COLO668 (cell line): ENCODE results near the gene NSD1.
"Not testable (repeated sequence)": the region's sequence is repeated elsewhere in the genome, so short reads cannot be mapped to it uniquely, and the experiment has no call there.

Source experiments
- DNase-seq: peaks from one replicate; lab custom pipeline; 2025; ENCODE audit not compliant: unreplicated experiment; lab: John Stamatoyannopoulos, UW

NSD1 gene

DNA sequence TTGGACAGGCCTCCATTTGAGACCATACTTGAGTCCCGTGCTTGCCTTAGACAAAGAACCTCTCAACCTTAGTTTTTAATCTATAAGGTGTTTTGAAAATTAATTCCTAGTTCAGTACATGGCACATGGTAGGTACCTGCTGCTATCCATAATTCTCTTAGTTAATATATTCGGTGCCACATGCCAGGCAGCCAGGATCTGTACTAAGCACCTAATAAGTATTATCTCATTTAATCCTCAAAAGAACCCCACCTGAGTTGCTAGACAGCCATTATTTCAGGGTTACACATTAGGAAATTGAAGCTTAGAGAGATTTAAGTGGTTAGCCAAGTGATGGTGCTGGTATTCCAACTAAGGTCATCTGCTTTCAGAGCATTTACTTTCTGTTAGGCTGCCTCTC is 29.9 kb downstream of the NSD1 start:
- DNase-seq: no peak

DNA sequence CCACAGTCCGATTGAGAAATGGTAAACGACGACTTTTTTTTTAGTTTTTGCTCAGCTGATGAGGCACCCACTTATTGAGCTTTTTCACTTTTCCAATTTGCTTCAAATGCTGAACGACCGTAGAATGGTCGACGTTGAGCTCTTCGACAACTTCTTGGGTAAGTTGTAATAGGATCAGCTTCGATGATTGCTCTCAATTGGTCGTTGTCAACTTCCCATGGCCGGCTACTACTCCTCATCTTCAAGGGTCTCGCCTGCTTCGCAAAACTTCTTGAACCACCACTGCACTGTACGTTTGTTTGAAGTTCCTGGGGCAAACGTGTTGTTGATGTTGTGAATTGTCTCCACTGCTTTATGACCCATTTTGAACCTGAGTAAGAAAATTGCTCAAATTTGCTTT is 35.7 kb downstream of the NSD1 start:
- DNase-seq: no peak

DNA sequence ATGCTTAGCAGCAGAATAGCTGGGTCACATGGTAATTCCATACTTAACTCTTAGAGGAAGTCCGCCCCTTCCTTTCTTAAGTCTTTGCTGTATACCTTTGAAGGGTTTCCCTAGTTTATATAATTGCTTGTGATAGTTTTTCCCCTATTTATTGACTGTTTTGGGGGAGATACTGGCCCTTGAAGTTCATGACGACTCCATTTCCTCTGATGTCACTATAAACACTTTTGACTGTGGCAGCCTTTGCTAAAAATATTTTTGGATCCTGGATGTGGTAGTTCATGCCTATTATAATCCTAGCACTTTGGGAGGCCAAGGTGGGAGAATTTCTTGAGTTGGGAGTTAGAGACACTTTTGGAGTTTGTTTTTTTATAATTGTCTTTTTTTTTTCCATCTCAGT is 38.4 kb downstream of the NSD1 start:
- DNase-seq: no peak

DNA sequence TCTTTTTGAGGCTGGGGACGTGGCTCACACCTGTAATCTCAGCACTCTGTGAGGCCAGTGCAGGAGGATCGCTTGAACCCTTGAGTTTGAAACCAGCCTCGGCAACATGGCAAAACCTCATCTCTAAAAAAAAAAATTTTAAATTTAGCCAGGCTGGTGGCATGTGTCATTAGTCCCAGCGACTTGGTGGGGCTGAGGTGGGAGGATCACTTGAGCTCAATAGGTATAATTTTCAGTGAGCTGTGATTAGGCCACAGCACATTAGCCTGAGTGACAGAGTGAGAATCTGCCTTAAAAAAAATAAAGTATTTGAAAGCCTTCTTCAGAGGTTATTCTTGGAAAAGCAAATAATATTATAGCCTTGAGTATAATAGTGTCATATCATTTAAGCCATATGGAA is 41.8 kb downstream of the NSD1 start:
- DNase-seq: no peak

DNA sequence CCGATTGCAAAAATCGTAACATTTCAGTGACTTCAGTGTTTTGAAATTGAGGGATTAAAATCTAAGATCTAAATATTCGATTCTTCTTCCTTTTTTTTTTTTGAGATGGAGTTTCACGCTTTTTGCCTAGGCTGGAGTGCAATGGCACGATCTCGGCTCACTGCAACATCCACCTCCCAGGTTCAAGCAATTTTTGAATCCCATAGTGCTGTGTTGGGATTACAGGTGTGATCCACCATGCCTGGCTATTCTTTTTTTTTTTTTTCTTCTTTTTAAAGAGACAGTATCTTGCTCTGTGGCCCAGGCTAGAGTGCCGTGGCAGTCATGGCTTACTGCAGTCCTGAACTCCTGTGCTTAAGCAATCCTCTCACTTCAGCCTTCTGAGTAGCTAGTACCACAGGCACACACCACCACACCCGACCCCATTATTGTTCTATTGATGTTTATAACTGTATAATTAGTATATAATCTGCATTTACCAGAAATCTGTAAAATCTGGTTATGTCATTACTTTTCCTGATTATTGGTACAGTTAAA is 42.7 kb downstream of the NSD1 start:
- DNase-seq: no peak

DNA sequence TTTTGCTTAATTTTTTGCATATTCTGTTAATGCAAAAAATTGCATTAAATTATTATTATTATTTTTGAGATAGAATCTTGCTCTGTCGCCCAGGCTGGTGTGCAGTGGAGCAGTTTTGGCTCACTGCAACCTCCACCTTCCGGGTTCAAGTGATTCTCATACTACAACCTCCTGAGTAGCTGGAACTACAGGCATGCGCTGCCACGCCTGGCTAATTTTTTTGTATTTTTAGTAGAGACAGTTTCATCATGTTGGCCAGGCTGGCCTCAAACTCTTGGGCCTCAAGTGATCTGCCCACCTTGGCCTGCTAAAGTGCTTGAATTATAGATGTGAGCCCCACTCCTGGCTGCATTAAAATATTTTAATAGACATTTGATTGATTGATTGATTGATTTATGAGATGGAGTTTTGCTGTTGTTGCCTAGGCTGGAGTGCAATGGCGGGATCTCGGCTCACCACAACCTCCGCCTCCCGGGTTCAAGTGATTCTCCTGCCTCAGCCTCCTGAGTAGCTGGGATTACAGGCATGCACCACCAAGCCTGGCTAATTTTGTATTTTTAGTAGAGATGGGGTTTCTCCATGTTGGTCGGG is 44.4 kb downstream of the NSD1 start:
- not testable (repeated sequence) for DNase-seq

DNA sequence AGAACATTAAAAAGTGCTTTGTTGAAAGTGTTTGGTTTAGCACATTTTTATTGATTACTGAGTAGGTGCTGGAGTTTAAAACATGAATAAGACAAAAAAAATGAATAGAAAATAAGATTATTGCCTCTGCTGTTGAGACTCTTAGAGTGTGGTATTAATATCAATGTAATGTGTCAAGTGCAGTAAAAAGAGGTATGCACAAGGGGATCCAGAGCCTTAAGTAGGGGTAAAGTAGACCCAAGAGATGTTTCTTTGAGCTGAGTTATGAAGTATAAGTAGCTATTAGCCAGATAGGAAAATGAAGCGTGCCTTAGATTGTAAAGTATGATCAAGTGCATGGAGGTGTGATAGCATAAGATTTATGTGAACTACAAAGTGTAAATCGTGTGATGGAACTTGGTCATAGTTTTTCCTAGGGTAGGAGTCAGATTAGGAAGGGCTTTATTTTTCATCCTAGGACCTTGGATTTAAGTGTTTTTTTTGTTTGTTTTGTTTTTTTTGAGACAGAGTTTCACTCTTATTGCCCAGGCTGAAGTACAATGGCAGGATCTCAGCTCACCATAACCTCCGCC is 45.2 kb downstream of the NSD1 start:
- no peak for DNase-seq

DNA sequence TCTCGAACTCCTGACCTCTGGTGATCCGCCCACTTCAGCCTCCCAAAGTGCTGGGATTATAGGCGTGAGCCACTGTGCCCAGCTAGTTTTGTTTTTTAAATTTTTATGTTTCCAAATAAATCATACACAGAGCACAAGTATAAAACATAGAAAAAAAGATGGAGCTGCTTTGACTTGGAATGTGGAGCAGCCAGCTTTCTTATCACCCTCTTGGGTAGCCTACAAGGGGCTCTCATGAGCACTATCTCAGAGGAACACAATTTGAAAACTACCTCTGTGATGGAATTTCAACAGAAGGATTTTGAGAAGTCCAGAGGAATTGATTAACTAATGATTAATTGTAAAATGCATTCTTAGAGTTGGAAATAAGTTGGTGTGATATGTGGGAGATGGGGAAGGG is 45.9 kb downstream of the NSD1 start:
- DNase-seq: no peak

DNA sequence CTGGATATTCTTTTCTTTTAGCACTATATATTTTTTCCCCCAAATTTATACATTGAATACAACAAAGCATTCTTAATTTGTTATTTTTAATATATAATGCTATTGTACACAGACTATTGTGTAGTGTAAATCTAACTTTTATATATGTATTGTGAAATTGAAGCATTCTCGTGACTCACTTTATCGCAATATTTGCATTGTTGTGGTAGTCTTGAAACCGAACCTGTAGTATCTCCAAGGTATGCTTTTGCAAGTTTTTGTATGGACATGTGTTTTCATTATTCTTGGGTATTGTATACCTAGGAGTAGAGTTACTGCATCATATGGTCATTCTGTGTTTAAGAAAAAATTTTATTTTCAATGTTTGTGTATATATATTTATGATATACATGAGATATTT is 49.6 kb downstream of the NSD1 start:
- no peak for DNase-seq

DNA sequence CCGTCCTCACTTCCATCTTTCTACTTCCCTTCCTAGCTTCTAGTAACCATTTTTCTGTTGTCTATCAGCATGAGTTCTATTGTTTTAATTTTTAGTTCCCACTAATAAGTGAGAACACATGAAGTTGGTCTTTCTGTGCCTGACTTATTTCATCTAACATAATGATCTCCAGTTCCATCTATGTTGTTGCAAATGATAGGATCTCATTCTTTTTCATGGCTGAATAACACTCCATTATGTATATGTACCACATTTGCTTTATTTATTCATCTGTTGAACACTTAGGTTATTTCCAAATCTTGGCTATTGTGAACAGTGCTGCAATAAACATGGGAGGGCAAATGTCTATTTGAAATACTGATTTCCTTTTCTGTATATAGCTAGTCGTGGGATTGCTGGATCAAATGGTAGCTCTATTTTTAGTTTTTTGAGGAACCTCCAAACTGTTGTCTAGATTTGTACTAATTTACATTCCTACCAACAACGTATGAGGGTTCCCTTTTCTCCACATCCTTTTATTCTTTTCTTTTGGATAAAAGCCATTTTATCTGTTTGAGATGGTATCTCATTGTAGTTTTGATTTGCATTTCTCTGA is 50.3 kb downstream of the NSD1 start:
- DNase-seq: no peak

DNA sequence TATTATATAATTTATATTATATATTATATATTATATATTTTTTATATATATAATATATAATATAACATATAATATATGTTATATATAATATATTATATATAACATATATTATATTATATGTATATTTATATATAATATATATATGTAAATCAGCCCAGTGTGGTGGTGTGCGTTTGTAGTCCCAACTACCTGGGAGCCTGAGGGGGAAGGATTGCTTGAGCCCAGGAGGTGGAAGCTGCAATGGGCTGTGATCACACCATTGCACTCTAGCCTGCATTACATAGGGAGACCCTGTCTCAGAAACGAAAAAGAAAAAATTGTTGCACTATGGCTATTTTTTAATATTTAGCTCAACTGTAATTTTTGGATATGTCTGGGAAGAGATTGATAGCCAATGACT is 52.4 kb downstream of the NSD1 start:
- DNase-seq: no peak

DNA sequence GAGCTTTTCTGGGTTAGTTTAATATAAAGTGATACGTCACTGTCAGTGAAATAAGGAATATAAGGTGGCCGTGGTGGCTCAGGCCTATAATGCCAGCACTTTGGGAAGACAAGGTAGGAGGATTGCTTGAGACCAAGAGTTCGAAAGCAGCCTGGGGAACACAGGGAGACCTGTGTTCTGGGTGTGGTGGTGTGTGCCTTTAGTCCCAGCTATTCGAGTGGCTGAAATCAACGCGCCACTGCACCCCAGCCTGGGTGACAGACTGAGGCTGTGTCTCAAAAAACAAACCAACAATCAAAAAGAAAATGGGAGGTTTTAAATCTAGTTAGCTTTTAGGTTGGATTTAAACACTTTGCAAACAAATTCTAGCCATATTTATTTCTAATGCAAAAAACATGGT is 53.1 kb downstream of the NSD1 start:
- no peak for DNase-seq

DNA sequence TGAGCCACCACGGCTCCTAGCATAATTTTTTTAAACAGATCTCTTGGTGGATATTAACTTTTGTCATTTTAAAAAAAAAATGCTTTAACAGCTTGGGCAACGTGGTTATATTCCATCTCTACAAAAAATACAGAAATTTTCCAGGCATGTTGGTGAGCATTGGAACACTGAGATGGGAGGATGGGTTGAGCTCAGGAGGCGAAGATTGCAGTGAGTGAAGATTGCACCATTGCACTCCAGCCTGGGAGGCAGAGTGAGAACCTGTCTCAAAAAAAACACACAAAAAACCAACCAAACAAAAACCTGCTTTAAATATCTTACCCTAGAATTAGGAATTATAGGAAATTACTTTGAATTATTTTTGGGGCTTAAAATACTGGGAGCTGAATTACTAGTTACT is 55.2 kb downstream of the NSD1 start:
- DNase-seq: no peak

DNA sequence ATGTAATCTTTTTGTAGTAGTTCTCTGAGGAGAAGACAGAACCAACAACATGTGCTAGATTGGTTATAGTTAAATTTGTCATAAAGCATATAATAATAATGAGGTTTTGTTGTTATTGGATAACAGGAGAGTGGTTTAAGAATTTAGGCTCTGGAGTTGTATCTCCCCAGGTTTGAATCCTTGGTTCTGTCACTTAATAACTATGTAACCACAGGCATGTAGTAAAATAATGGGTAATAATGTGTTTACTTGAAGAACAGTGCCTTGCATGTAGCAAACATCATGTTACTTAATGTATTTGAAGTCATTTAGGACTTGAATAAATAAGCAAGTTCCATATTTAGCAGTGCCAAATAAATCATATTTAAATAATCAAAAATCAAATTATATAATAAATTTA is 55.8 kb downstream of the NSD1 start:
- DNase-seq: no peak

DNA sequence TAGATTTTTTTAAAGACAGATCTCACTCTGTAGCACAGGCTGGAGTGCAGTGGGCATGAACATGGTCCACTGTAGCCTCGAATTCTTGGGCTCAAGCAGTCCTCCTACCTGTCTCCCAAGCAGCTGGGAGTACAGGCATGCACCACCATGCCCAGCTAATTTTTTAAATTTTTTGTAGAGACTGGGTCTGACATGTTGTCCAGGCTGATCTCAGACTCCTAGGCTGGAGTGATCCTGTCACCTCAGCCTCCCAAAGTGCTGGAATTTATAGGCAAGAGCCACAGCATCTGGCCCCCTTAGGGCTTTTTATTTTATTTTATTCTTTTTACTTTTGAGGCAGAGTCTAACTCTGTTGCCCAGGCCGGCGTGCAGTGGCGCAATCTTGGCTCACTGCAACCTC is 56.4 kb downstream of the NSD1 start:
- DNase-seq: no peak

DNA sequence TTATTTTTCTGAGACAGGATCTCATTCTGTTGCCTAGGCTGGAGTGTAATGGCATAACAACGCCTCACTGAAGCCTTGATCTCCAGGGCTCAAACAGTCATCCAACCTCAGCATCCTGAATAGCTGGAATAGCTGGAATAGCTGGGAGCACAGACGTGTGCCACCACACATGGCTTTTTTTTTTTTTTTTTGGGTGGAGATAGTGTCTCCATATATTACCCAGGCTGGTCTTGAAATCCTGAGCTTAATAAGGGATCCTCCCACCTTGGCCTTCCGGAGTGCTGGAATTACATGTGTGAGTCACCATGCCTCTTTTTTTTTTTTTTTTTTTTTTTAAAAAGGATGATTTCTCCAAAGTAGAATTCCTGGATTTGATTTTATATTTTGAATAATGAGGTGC is 60.7 kb downstream of the NSD1 start:
- DNase-seq: no peak

DNA sequence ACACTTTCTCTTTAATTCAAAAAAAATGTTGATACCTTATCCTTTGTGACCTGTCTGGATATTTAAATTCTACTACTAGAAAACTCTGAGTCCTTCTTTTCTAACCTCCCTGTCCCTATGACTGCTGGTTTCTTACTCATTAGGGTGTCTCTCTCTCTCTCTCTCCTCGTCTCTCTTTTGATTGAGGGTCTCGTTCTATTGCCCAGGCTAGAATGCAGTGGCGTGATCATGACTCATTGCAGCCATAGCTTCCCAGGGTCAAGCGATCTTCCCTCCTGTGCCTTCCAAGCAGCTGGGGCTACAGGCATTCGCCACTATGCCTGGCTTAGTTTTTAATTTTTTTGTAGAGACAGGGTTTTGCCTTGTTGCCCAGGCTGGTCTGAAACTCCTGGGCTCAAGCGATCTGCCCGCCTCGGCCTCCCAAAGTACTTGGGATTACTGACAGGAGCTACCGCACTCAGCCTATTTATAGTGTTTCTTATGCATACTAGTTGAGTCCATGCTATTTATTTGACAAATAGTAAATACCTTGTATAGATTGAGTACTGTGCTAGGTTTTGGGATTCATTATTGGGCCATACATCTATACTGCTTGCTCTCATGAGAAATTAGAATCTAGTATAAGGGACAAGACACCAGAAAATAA is 61.9 kb downstream of the NSD1 start:
- DNase-seq: no peak

DNA sequence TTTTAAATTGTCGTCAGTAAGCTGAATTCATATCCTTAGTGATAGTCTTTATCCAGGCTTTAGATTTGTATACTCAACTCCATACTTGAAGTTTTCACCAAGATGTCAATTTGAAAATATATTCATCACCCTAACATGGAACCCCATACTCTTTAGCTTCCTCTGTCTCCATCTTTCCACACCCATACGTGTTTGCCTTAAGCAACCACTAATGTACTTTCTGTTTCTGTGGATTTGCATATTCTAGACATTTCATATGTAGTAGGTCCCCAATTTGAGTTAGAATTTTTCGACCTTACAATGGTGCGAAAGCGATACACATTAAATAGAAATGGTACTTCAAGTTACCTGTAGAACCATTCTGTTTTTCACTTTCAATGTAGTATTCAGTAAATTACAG is 65.2 kb downstream of the NSD1 start:
- no peak for DNase-seq

DNA sequence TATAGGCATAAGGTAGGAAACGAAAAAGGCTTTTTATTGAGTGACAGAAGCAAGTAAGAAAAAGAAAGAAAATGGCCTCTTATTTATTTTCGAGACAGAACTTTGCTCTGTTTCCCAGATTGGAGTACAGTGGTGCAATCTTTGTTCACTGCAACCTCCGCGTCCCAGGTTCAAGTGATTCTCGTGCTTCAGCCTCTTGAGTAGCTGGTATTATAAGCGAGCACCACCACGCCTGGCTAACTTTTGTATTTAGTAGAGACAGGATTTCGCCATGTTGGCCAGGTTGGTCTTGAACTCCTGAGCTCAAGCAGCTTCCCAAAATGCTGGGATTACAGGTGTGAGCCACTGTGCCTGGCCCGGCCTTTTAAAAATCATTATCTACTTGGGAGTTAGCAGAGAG is 70.7 kb downstream of the NSD1 start:
- DNase-seq: no peak

DNA sequence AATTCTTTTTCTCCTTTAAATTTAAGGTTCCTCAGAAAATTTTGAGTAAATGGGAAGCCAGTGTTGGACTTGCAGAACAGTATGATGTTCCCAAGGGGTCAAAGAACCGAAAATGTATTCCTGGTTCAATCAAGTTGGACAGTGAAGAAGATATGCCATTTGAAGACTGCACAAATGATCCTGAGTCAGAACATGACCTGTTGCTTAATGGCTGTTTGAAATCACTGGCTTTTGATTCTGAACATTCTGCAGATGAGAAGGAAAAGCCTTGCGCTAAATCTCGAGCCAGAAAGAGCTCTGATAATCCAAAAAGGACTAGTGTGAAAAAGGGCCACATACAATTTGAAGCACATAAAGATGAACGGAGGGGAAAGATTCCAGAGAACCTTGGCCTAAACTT is 76.0 kb downstream of the NSD1 start:
- no peak for DNase-seq

DNA sequence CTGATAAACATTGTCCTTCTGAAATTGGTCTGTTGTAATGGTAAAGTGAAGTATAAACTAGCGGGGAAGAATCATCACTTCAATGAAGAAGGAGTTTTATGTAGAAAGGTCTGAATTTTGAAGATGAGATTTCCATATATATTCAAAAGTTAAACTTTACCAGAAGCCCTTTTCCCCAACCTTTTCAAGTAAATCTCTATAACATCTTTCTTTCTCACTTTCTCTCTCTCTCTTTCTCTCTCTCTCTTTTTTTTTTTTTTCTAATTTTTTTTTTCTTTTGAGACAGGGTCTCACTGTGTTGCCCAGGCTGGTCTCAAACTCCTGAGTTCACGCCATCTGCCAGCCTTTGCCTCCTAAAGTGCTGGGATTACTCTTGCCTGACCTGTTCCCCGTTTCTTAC is 78.7 kb downstream of the NSD1 start:
- DNase-seq: no peak

DNA sequence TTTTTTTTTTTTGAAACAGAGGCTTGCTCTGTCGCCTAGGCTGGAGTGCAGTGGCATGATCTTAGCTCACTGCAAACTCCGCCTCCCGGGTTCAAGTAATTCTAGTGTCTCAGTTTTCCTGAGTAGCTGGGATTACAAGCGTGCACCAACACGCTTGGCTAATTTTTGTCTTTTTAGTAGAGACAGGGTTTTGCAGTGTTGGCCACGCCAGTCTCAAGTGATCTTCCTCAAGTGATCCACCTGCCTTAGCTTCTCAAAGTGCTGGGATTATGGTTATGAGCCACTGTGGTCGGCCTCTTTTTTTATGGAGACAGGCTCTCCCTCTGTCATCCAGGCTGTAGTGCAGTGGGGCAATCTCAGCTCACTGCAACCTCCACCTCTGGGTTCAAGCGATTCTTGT is 87.0 kb downstream of the NSD1 start:
- DNase-seq: no peak
